ENCODE results near the gene TICRR.

Gene TICRR

GRCh38 chr15:89653578-89653977, 78.3 kb downstream of the TICRR start:
- no peak for DNase-seq (ENCODE audit: low read depth in 2 of 2)

GRCh38 chr15:89654301-89654761, 79.1 kb downstream of the TICRR start:
- no peak for DNase-seq (ENCODE audit: low read depth in 2 of 2)

GRCh38 chr15:89654847-89655805, 79.9 kb downstream of the TICRR start, which contains the start of gene KIF7:
Gene KIF7 (minus strand): TSS chr15:89655467. CDS start chr15:89652930, 2,537 bp downstream.
- DNase-seq (ENCODE audit: low read depth in 2 of 2), result peak; percentile 35 to 45

- no peak for DNase-seq (ENCODE audit: low read depth in 2 of 2)
These were observed 81.0 kb downstream of the TICRR start for GRCh38 chr15:89656116-89656815.

- no peak for DNase-seq (ENCODE audit: low read depth in 2 of 2)
These were observed 82.5 kb downstream of the TICRR start for GRCh38 chr15:89657686-89658200.

GRCh38 chr15:89659295-89659694, 84.0 kb downstream of the TICRR start:
- no peak for DNase-seq (ENCODE audit: low read depth in 2 of 2)

- DNase-seq (ENCODE audit: low read depth in 2 of 2), result no peak
These were observed 85.3 kb downstream of the TICRR start for GRCh38 chr15:89660556-89660955.

- peak; percentile 75 for DNase-seq (ENCODE audit: low read depth in 2 of 2)
These were observed 87.8 kb downstream of the TICRR start for GRCh38 chr15:89662893-89663626.

- DNase-seq (ENCODE audit: low read depth in 2 of 2), result no peak
These were observed 89.4 kb downstream of the TICRR start for GRCh38 chr15:89664441-89665350.

GRCh38 chr15:89665449-89666181, 90.3 kb downstream of the TICRR start:
- DNase-seq (ENCODE audit: low read depth in 2 of 2), result no peak

GRCh38 chr15:89666184-89666857, 91.1 kb downstream of the TICRR start:
- no peak for DNase-seq (ENCODE audit: low read depth in 2 of 2)

- no peak for DNase-seq (ENCODE audit: low read depth in 2 of 2)
These were observed 91.8 kb downstream of the TICRR start for GRCh38 chr15:89666858-89667705.

GRCh38 chr15:89667706-89667960, 92.4 kb downstream of the TICRR start:
- DNase-seq (ENCODE audit: low read depth in 2 of 2), result no peak

GRCh38 chr15:89668171-89668570, 92.9 kb downstream of the TICRR start:
- no peak for DNase-seq (ENCODE audit: low read depth in 2 of 2)

GRCh38 chr15:89669309-89669865, 94.1 kb downstream of the TICRR start:
- DNase-seq (ENCODE audit: low read depth in 2 of 2), result no peak

- no peak for DNase-seq (ENCODE audit: low read depth in 2 of 2)
These were observed 94.7 kb downstream of the TICRR start for GRCh38 chr15:89669941-89670340.

GRCh38 chr15:89670971-89671560, 95.8 kb downstream of the TICRR start:
- no peak for DNase-seq (ENCODE audit: low read depth in 2 of 2)

- DNase-seq (ENCODE audit: low read depth in 2 of 2), result no peak
These were observed 96.4 kb downstream of the TICRR start for GRCh38 chr15:89671687-89672086.

Measured in fibroblast of skin of left quadriceps (primary cell).